SK-N-SH treated with all-trans-retinoic acid at 6 μM for 48 hours (cell line): ENCODE results near the gene CYP27B1.

Experiments used
- ARNTL ChIP-seq: fragments of 450-650 bp; formaldehyde crosslinking; IDR thresholded peaks from 2 replicates; pipeline ENCODE4 v1.5.0; 2020; ENCODE audit warnings: low read depth, mild to moderate bottlenecking, moderate library complexity, borderline replicate concordance
- CSDC2 ChIP-seq: fragments of 250-450 bp; sonication (Bioruptor Pico); IDR thresholded peaks from 2 replicates; pipeline ENCODE4 v1.5.0; 2020; ENCODE audit warnings: mild to moderate bottlenecking, moderate library complexity
- ESRRG ChIP-seq: fragments of 250-450 bp; sonication (Bioruptor Pico); IDR thresholded peaks from 2 replicates; pipeline ENCODE4 v1.6.1; 2021; ENCODE audit warnings: mild to moderate bottlenecking
- GLIS3 ChIP-seq: fragments of 250-450 bp; sonication (Bioruptor Pico); IDR thresholded peaks from 2 replicates; pipeline ENCODE4 v1.5.0; 2020; ENCODE audit warnings: mild to moderate bottlenecking, moderate library complexity
- ISL1 ChIP-seq: fragments of 250-450 bp; sonication (Bioruptor Pico); IDR thresholded peaks from 2 replicates; pipeline ENCODE4 v2.1.2; 2022; ENCODE audit warnings: mild to moderate bottlenecking, moderate library complexity
- OSR1 ChIP-seq: fragments of 250-450 bp; sonication (Bioruptor Pico); IDR thresholded peaks from 2 replicates; pipeline ENCODE4 v1.8.0; 2022; ENCODE audit warnings: moderate library complexity, mild to moderate bottlenecking, inconsistent platforms
- TOX ChIP-seq: fragments of 250-450 bp; sonication (Bioruptor Pico); IDR thresholded peaks from 2 replicates; pipeline ENCODE4 v1.8.0; 2021; ENCODE audit warnings: mild to moderate bottlenecking, moderate library complexity, borderline replicate concordance
- ZC3H10 ChIP-seq: fragments of 250-450 bp; sonication (Bioruptor Pico); IDR thresholded peaks from 2 replicates; pipeline ENCODE4 v1.5.1; 2021; ENCODE audit warnings: mild to moderate bottlenecking, moderate library complexity
- ZFP3 ChIP-seq: fragments of 250-450 bp; sonication (Bioruptor Pico); IDR thresholded peaks from 2 replicates; pipeline ENCODE4 v1.5.0; 2020; ENCODE audit warnings: mild to moderate bottlenecking, moderate library complexity
- ZFP30 ChIP-seq: fragments of 450-650 bp; formaldehyde crosslinking; IDR thresholded peaks from 2 replicates; pipeline ENCODE4 v1.5.0; 2022; ENCODE audit warnings: mild to moderate bottlenecking, moderate library complexity
- ZNF8 ChIP-seq: fragments of 450-650 bp; formaldehyde crosslinking; IDR thresholded peaks from 2 replicates; pipeline ENCODE4 v1.5.0; 2020; ENCODE audit warnings: mild to moderate bottlenecking, moderate library complexity
- TF ChIP-seq, protein P1 (sequence below): fragments of 250-450 bp; sonication (Bioruptor Pico); IDR thresholded peaks from 2 replicates; pipeline ENCODE4 v1.5.1; 2021; ENCODE audit warnings: mild to moderate bottlenecking, moderate library complexity
- TF ChIP-seq, protein P2 (sequence below): fragments of 250-450 bp; sonication (Bioruptor Pico); IDR thresholded peaks from 2 replicates; pipeline ENCODE4 v1.8.0; 2021; ENCODE audit warnings: low read depth, mild to moderate bottlenecking, moderate library complexity, borderline replicate concordance
- TF ChIP-seq, protein P3 (sequence below): fragments of 250-450 bp; sonication (Bioruptor Pico); IDR thresholded peaks from 2 replicates; pipeline ENCODE4 v1.5.0; 2020; ENCODE audit warnings: mild to moderate bottlenecking, moderate library complexity

DNA sequence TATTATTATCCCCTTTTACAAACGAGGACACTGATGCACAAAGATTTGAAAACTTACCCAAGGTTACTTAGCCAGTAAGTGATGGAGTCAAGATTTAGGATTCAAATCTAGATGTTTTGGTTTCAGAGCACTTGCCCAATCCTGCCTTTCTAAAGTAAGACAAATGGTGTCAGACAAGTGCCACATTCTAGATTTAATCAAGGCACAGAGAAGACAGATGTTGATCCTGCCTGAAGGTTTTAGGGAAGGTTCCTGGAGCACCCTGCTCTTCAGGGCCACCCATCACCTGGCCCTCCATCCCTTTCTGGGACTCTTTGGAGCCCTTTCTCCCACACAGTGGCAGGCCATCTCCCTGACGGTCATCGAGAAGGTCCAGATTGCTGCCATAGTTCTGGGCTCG, 9.1 kb downstream of the CYP27B1 start:
- TF ChIP-seq GLIS3 (CRISPR knock-in tag): no peak
- TF ChIP-seq ESRRG (CRISPR knock-in tag): no peak
- TF ChIP-seq ZNF8: no peak
- no peak for TF ChIP-seq ZFP30 (CRISPR knock-in tag)
- TF ChIP-seq CSDC2 (CRISPR knock-in tag): no peak
- TF ChIP-seq, protein P1, sequence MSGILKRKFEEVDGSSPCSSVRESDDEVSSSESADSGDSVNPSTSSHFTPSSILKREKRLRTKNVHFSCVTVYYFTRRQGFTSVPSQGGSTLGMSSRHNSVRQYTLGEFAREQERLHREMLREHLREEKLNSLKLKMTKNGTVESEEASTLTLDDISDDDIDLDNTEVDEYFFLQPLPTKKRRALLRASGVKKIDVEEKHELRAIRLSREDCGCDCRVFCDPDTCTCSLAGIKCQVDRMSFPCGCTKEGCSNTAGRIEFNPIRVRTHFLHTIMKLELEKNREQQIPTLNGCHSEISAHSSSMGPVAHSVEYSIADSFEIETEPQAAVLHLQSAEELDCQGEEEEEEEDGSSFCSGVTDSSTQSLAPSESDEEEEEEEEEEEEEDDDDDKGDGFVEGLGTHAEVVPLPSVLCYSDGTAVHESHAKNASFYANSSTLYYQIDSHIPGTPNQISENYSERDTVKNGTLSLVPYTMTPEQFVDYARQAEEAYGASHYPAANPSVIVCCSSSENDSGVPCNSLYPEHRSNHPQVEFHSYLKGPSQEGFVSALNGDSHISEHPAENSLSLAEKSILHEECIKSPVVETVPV (CRISPR knock-in tag): no peak
- TF ChIP-seq, protein P2, sequence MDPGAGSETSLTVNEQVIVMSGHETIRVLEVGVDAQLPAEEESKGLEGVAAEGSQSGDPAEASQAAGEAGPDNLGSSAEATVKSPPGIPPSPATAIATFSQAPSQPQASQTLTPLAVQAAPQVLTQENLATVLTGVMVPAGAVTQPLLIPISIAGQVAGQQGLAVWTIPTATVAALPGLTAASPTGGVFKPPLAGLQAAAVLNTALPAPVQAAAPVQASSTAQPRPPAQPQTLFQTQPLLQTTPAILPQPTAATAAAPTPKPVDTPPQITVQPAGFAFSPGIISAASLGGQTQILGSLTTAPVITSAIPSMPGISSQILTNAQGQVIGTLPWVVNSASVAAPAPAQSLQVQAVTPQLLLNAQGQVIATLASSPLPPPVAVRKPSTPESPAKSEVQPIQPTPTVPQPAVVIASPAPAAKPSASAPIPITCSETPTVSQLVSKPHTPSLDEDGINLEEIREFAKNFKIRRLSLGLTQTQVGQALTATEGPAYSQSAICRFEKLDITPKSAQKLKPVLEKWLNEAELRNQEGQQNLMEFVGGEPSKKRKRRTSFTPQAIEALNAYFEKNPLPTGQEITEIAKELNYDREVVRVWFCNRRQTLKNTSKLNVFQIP (CRISPR knock-in tag): no peak
- TF ChIP-seq, protein P3, sequence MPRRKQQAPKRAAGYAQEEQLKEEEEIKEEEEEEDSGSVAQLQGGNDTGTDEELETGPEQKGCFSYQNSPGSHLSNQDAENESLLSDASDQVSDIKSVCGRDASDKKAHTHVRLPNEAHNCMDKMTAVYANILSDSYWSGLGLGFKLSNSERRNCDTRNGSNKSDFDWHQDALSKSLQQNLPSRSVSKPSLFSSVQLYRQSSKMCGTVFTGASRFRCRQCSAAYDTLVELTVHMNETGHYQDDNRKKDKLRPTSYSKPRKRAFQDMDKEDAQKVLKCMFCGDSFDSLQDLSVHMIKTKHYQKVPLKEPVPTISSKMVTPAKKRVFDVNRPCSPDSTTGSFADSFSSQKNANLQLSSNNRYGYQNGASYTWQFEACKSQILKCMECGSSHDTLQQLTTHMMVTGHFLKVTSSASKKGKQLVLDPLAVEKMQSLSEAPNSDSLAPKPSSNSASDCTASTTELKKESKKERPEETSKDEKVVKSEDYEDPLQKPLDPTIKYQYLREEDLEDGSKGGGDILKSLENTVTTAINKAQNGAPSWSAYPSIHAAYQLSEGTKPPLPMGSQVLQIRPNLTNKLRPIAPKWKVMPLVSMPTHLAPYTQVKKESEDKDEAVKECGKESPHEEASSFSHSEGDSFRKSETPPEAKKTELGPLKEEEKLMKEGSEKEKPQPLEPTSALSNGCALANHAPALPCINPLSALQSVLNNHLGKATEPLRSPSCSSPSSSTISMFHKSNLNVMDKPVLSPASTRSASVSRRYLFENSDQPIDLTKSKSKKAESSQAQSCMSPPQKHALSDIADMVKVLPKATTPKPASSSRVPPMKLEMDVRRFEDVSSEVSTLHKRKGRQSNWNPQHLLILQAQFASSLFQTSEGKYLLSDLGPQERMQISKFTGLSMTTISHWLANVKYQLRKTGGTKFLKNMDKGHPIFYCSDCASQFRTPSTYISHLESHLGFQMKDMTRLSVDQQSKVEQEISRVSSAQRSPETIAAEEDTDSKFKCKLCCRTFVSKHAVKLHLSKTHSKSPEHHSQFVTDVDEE (CRISPR knock-in tag): no peak
- TF ChIP-seq ISL1: no peak
- no peak for TF ChIP-seq OSR1
- no peak for TF ChIP-seq ZFP3 (CRISPR knock-in tag)
- no peak for TF ChIP-seq ARNTL (CRISPR knock-in tag)
- TF ChIP-seq ZC3H10 (CRISPR knock-in tag): no peak
- TF ChIP-seq TOX (CRISPR knock-in tag): no peak
